ENCODE measurements around the gene C1orf115. TPM values are rescaled to one million over a fixed set of nuclear protein-coding genes. Genes with fewer than 3 reads are reported as not detected.

Gene C1orf115
- polyA plus RNA-seq, 1 of the 3 experiments (the other 2 are of a cell fraction) = 4.2 TPM

- Histone ChIP-seq H3K27me3 (ENCODE audit: insufficient read depth) (no peaks in the 10 kb centered on the region), H3F3A (replicated peaks; ENCODE audit: insufficient read depth) (no peaks in the 10 kb centered on the region), H3K4me2 (no peak overlapping the region), H3K9ac (no peak overlapping the region), H3K27ac (ENCODE audit: low read depth in 2 of 2, low read length in 1 of 2) (no peak overlapping the region), H3K4me1 (ENCODE audit: control insufficient read depth in 1 of 2, insufficient read depth in 2 of 2, low read depth in 1 of 2, low read length in 1 of 2) (no peaks in the 10 kb centered on the region; a peak in 1 of 4 replicates), H3K79me2 (ENCODE audit: insufficient read depth) (no peaks in the 10 kb centered on the region), H4K20me1 (ENCODE audit: insufficient read depth) (no peaks in the 10 kb centered on the region), H3K9me3 (no peaks in the 10 kb centered on the region), H3K4me3 (ENCODE audit: low read depth in 2 of 2, low read length in 1 of 2) (no peak overlapping the region), H3K36me3 (replicated peaks in 1 of 2; ENCODE audit: control insufficient read depth in 1 of 2, insufficient read depth in 2 of 2, low read length in 1 of 2) (no peaks in the 10 kb centered on the region), H2AFZ (ENCODE audit: low read depth) (no peak overlapping the region), H3K9me2 (no peaks in the 10 kb centered on the region)
- WGBS (ENCODE audit: low lambda C conversion rate) = 69% methylated on average over 4 of the region's 4 CpGs
- no peak for TF ChIP-seq TAF1 (IDR thresholded peaks at IDR 0.05; ENCODE audit: borderline replicate concordance, low read depth, low read length)
- TF ChIP-seq POLR2AphosphoS5 (IDR thresholded peaks at IDR 0.05; ENCODE audit: low read depth, low read length) = no peak
- no peak for TF ChIP-seq EP300 (IDR thresholded peaks at IDR 0.05; ENCODE audit: borderline replicate concordance in 1 of 2, low read depth in 1 of 2, low read length in 1 of 2)
- TF ChIP-seq FOSL2 (IDR thresholded peaks at IDR 0.05; ENCODE audit: borderline replicate concordance, low read depth) = no peak
- ChIA-PET POLR2A (no interaction called here), CTCF (interaction anchor here (0.5 to 4.2 kb wide), 5 partner anchors 12 to 73 kb away, joined by 3 to 16 read pairs (median 7); partner anchors contain the start of gene C1orf115)
- DNase-seq = no peak
Observed at GRCh38 chr1:220703305-220703704, 13.1 kb downstream of the C1orf115 start.

DNA sequence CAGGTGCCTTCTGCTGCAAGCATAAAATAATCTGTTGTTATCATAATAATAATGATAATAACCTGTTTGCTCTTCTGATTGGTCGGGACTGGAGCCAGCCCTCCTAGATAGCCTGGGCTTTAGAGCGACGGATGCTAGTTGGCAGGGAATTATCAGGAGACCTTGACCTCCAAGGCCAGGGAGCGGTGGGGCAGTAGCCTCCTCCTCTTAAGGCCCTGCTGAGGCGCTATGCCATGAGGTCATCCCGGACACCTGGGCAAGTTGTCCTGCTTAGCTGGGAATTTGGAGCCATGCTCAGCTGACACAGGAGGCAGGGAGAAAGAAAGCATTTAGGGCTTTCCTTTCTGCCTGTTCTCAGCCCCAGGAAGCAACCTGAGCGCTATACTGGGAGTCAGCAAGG, 15.6 kb downstream of the C1orf115 start:
- no peaks in the 10 kb centered on the region for H3K9me2 ChIP-seq
- no peaks in the 10 kb centered on the region; a peak in 1 of 4 replicates for H3K4me1 ChIP-seq (ENCODE audit: control insufficient read depth in 1 of 2, insufficient read depth in 2 of 2, low read depth in 1 of 2, low read length in 1 of 2)
- no peaks in the 10 kb centered on the region for H3K27me3 ChIP-seq (ENCODE audit: insufficient read depth)
- no peak overlapping the region for H3K9ac ChIP-seq
- no peak for DNase-seq
- TF ChIP-seq, protein P1, sequence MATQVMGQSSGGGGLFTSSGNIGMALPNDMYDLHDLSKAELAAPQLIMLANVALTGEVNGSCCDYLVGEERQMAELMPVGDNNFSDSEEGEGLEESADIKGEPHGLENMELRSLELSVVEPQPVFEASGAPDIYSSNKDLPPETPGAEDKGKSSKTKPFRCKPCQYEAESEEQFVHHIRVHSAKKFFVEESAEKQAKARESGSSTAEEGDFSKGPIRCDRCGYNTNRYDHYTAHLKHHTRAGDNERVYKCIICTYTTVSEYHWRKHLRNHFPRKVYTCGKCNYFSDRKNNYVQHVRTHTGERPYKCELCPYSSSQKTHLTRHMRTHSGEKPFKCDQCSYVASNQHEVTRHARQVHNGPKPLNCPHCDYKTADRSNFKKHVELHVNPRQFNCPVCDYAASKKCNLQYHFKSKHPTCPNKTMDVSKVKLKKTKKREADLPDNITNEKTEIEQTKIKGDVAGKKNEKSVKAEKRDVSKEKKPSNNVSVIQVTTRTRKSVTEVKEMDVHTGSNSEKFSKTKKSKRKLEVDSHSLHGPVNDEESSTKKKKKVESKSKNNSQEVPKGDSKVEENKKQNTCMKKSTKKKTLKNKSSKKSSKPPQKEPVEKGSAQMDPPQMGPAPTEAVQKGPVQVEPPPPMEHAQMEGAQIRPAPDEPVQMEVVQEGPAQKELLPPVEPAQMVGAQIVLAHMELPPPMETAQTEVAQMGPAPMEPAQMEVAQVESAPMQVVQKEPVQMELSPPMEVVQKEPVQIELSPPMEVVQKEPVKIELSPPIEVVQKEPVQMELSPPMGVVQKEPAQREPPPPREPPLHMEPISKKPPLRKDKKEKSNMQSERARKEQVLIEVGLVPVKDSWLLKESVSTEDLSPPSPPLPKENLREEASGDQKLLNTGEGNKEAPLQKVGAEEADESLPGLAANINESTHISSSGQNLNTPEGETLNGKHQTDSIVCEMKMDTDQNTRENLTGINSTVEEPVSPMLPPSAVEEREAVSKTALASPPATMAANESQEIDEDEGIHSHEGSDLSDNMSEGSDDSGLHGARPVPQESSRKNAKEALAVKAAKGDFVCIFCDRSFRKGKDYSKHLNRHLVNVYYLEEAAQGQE (IDR thresholded peaks at IDR 0.05; ENCODE audit: low read depth, low read length) = no peak
- TF ChIP-seq RAD21 (IDR thresholded peaks at IDR 0.05; ENCODE audit: low read length) = no peak
- no peak for TF ChIP-seq SMC3 (IDR thresholded peaks at IDR 0.05; ENCODE audit: low read depth, low read length)
- no peak for TF ChIP-seq NFIC (IDR thresholded peaks at IDR 0.05; ENCODE audit: borderline replicate concordance)
- no peaks in the 10 kb centered on the region for H3K36me3 ChIP-seq (replicated peaks in 1 of 2; ENCODE audit: control insufficient read depth in 1 of 2, insufficient read depth in 2 of 2, low read length in 1 of 2)
- H4K20me1 ChIP-seq (ENCODE audit: insufficient read depth) = no peaks in the 10 kb centered on the region
- POLR2A ChIA-PET = no interaction called here
- H3K27ac ChIP-seq (ENCODE audit: low read depth in 2 of 2, low read length in 1 of 2) = no peak overlapping the region
- no peaks in the 10 kb centered on the region for H3K9me3 ChIP-seq
- H3K79me2 ChIP-seq (ENCODE audit: insufficient read depth) = no peaks in the 10 kb centered on the region
- no peak overlapping the region for H3K4me2 ChIP-seq
- H3F3A ChIP-seq (replicated peaks; ENCODE audit: insufficient read depth) = no peaks in the 10 kb centered on the region
- 93% methylated on average over 3 of the region's 7 CpGs for WGBS (ENCODE audit: low lambda C conversion rate)
- no peak overlapping the region for H2AFZ ChIP-seq (ENCODE audit: low read depth)
- no peak overlapping the region for H3K4me3 ChIP-seq (ENCODE audit: low read depth in 2 of 2, low read length in 1 of 2)
- CTCF ChIA-PET = interaction anchor here (0.8 to 1.5 kb wide), 2 partner anchors 15 to 29 kb away, joined by 3 to 5 read pairs; no protein-coding TSS in a partner anchor
